SK-N-SH treated with all-trans-retinoic acid at 6 μM for 48 hours (cell line): ENCODE measurements around the gene SPATA21.
"Not testable (repeated sequence)": the region's sequence is repeated elsewhere in the genome, so short reads cannot be mapped to it uniquely, and the experiment has no call there.

Experiments
- CSDC2 ChIP-seq: fragments of 250-450 bp; sonication (Bioruptor Pico); IDR thresholded peaks from 2 replicates; pipeline ENCODE4 v1.5.0; 2020; ENCODE audit warnings: mild to moderate bottlenecking, moderate library complexity
- ZFP3 ChIP-seq: fragments of 250-450 bp; sonication (Bioruptor Pico); IDR thresholded peaks from 2 replicates; pipeline ENCODE4 v1.5.0; 2020; ENCODE audit warnings: mild to moderate bottlenecking, moderate library complexity
- ZNF8 ChIP-seq: fragments of 450-650 bp; formaldehyde crosslinking; IDR thresholded peaks from 2 replicates; pipeline ENCODE4 v1.5.0; 2020; ENCODE audit warnings: mild to moderate bottlenecking, moderate library complexity
- TF ChIP-seq, protein P1 (sequence below): fragments of 250-450 bp; sonication (Bioruptor Pico); IDR thresholded peaks from 2 replicates; pipeline ENCODE4 v1.5.1; 2020; ENCODE audit warnings: low read depth, mild to moderate bottlenecking, moderate library complexity
- TF ChIP-seq, protein P2 (sequence below): fragments of 250-450 bp; sonication (Bioruptor Pico); IDR thresholded peaks from 2 replicates; pipeline ENCODE4 v1.8.0; 2020; ENCODE audit warnings: mild to moderate bottlenecking, moderate library complexity, borderline replicate concordance

DNA sequence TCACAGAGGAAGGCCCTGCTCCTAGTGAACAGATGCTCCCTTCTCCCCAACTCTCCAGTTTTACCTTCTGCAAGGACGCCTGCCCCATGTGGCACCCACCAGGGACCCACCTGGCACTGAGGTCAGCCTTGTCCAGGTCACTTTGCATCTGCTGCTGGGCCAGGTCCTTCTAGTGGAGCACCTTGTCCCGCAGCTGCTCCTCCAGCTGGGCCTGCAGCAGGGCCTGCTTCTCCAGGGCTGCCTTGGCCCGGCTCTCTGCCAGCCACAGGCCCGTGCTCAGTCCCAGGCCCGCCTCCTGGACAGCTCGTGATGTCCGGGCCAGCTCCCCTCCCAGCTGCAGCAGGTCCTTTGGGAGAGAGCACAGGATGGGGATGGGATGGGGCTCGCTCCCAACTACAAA, 49.1 kb upstream of the SPATA21 start:
- TF ChIP-seq ZNF8 (CRISPR knock-in tag); ZFP3; CSDC2: not testable (repeated sequence)
- TF ChIP-seq, protein P1, sequence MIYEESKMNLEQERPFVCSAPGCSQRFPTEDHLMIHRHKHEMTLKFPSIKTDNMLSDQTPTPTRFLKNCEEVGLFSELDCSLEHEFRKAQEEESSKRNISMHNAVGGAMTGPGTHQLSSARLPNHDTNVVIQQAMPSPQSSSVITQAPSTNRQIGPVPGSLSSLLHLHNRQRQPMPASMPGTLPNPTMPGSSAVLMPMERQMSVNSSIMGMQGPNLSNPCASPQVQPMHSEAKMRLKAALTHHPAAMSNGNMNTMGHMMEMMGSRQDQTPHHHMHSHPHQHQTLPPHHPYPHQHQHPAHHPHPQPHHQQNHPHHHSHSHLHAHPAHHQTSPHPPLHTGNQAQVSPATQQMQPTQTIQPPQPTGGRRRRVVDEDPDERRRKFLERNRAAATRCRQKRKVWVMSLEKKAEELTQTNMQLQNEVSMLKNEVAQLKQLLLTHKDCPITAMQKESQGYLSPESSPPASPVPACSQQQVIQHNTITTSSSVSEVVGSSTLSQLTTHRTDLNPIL (CRISPR knock-in tag): not testable (repeated sequence)
- TF ChIP-seq, protein P2, sequence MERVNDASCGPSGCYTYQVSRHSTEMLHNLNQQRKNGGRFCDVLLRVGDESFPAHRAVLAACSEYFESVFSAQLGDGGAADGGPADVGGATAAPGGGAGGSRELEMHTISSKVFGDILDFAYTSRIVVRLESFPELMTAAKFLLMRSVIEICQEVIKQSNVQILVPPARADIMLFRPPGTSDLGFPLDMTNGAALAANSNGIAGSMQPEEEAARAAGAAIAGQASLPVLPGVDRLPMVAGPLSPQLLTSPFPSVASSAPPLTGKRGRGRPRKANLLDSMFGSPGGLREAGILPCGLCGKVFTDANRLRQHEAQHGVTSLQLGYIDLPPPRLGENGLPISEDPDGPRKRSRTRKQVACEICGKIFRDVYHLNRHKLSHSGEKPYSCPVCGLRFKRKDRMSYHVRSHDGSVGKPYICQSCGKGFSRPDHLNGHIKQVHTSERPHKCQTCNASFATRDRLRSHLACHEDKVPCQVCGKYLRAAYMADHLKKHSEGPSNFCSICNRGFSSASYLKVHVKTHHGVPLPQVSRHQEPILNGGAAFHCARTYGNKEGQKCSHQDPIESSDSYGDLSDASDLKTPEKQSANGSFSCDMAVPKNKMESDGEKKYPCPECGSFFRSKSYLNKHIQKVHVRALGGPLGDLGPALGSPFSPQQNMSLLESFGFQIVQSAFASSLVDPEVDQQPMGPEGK: not testable (repeated sequence)
